ENCODE data around the gene RORC.

GRCh38 chr1:151831256-151831591 lies 378 bp downstream of the RORC start:
- TF ChIP-seq CTCF (optimal IDR thresholded peaks at IDR 0.05 in 1 of 3, IDR thresholded peaks at IDR 0.05 in 1 of 3, conservative IDR thresholded peaks at IDR 0.05 in 1 of 3; ENCODE audit: extremely low read depth in 1 of 3, insufficient read depth in 2 of 3, low read length in 3 of 3): no peak
- TF ChIP-seq EZH2 (IDR thresholded peaks at IDR 0.05; ENCODE audit: low read length): no peak

Measured in keratinocyte (primary cell).